T-helper 17 cell (primary cell): ENCODE results near the gene MYH6. TPM values are rescaled to one million over a fixed set of nuclear protein-coding genes. Genes with fewer than 3 reads are reported as not detected.
"Not testable (repeated sequence)": the region's sequence is repeated elsewhere in the genome, so short reads cannot be mapped to it uniquely, and the experiment has no call there.

Source experiments
- ATAC-seq: fragments of 150-1000 bp; cut with Tn5 transposase; 2 replicates; pipeline ENCODE4 v1.10.0; 2021; ENCODE audit warnings: mild to moderate bottlenecking, moderate library complexity
- DNase-seq, 3 donors: peaks; one replicate each; pipeline versions ENCODE4 v3.0.0 to v3.0.0-alpha.2; 2020 to 2021
- H3K9me3 ChIP-seq: one replicate; pipeline ENCODE4 v1.7.0; 2013; ENCODE audit warnings: low read length, mild to moderate bottlenecking; ENCODE audit not compliant: control insufficient read depth, poor library complexity, severe bottlenecking
- H3K27ac Mint-ChIP-seq: one replicate; pipeline ENCODE4 v1.8.0; 2022; ENCODE audit warnings: mild to moderate bottlenecking, moderate library complexity, mixed read lengths
- H3K27me3 Mint-ChIP-seq: one replicate; pipeline ENCODE4 v1.8.0; 2022; ENCODE audit warnings: mixed read lengths
- H3K36me3 Mint-ChIP-seq: one replicate; pipeline ENCODE4 v1.8.0; 2022; ENCODE audit warnings: low read depth, mixed read lengths
- H3K4me1 Mint-ChIP-seq: one replicate; pipeline ENCODE4 v1.8.0; 2022; ENCODE audit warnings: mild to moderate bottlenecking, mixed read lengths
- H3K4me3 Mint-ChIP-seq: one replicate; pipeline ENCODE4 v1.8.0; 2022; ENCODE audit warnings: mild to moderate bottlenecking, moderate library complexity, mixed read lengths
- total RNA-seq, 4 donors: library from RNA in 2 of 4; stranded (reverse) in 2 of 4; gene quantifications; one replicate each; pipeline ENCODE4 v1.2.3 and lab custom pipeline; 2022 to 2026

MYH6 gene
- total RNA-seq (not detected), total RNA-seq (lab: John Stamatoyannopoulos, UW) (0 reads per million in 2 donors)

DNA sequence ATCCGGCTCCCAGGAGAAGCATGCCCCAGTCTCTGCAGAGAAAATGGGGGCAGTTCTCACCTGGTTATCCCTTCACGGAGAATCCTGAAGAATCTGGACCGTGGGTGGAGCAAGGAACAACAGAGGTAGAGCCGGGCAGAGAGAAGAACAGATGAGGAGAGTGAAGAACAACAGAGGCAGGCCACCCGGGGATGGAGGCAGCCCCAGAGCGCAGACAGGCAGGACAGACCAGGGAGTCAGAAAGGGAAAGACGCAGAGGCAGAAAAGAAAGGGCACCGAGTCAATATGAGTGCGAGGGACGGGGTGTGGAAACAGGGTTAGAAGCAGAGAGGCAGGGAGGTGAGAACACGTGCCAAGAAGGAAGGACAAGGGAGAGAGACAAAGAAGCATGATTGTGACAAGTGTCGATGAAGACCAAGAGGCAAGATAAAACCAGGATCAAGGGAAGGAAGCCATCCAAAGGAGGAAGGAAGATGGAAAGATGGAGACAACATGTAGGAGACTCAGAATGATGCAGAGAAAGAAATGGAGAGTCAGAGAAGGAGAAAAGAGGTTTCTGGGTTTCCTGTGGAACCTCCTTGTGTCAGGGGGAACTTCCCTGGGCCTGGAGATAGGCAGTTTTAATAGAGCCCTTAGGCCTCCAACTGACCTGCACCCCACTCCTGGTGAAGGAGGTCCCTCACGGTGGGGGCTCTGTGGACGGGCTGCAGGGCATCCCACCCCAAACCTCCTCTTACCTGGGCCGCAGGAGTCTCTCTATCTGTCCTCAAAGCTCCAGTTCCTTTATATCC is at the start of gene MYH6:
Gene MYH6 (minus strand): TSS at position 758 of the 791 bp plus-strand sequence. CDS start 1,050 bp downstream, outside the sequence.
- Mint-ChIP-seq H3K27ac (no peak within 1 kb of the TSS), H3K27me3 (peaks cover 78% of the 10 kb centered on the region), H3K36me3 (peaks cover 11% of the 10 kb centered on the region), H3K4me1 (peaks cover 11% of the 10 kb centered on the region), H3K4me3 (no peak within 1 kb of the TSS)
- H3K9me3 ChIP-seq, result no peaks in the 10 kb centered on the region
- DNase-seq, result no peak
- no peak for ATAC-seq

DNA sequence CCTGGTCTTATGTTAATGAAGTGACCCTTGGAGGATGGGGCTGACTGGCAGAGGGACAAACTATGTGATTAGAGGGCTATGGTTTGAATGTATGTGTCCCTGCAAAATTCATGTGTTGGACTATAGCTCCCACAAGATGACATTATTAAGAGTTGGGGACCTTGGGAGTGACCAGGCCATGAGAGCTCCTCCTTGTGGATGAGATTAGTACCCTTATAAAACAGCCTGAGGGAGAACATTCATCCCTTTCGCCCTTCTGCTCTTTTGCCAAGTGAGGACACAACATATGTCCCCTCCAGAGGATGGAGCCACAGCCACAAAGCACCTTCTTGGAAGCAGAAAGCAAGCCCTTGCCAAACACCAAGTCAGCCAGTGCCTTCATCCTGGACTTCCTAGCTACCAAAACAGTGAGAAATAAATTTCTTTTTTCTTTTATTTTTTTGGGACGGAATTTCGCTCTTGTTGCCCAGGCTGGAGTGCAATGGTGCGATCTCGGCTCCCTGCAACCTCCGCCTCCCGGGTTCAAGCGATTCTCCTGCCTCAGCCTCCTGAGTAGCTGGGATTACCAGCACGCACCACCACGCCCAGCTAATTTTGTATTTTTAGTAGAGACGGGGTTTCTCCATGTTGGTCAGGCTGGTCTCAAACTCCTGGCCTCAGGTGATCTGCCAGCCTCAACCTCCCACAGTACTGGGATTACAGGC is 49.0 kb upstream of the MYH6 start:
- not testable (repeated sequence) for H3K9me3 ChIP-seq, DNase-seq, H3K36me3 Mint-ChIP-seq, H3K4me1 Mint-ChIP-seq, ATAC-seq, H3K27ac Mint-ChIP-seq, H3K4me3 Mint-ChIP-seq
- H3K27me3 Mint-ChIP-seq, result peaks cover 63% of the 10 kb centered on the region

DNA sequence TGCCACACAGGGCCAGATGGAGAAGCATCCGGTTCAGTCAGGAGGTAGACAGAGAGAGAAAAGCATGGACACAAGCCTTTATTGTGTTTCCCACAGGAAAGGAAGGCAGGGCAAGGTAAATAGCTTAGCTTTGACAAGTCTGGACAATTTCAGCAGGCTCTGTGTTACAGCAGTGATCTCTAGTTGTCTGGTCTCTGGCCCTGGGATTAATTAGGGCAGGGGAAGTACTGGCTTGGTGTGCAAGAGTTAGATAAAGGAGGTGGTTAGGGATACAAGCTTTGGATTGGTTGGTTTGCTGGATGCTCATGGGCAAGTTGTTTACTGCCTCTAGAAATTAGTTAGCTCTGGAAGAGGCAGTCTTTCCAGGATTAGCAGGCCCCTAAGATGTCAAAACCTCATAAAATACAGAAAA is 46.4 kb upstream of the MYH6 start:
- H3K9me3 ChIP-seq, result no peaks in the 10 kb centered on the region
- H3K4me3 Mint-ChIP-seq, result no peak overlapping the region
- DNase-seq, result no peak
- no peaks in the 10 kb centered on the region for H3K36me3 Mint-ChIP-seq
- H3K27ac Mint-ChIP-seq, result no peak overlapping the region
- H3K4me1 Mint-ChIP-seq, result no peaks in the 10 kb centered on the region
- peaks cover 62% of the 10 kb centered on the region for H3K27me3 Mint-ChIP-seq
- ATAC-seq, result no peak

DNA sequence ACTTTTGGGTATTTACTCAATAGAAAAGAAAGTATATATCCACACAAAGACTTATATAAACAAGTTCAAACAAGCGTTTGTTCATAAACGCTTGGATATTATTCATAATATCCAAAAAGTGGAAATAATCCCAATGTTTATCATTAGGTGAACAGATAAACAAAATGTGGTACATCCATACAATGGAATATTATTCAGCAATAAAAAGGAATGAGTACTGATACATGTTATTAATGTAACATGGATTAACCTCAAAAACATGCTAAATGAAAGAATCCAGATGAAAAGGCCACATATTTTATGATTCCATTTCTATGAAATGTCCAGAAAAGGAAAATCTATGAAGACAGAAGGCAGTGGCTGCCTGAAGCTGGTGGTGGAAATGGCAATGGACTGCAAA is 44.2 kb upstream of the MYH6 start:
- no peaks in the 10 kb centered on the region for H3K9me3 ChIP-seq
- DNase-seq, result no peak
- Mint-ChIP-seq H3K27ac (no peak overlapping the region), H3K4me1 (no peaks in the 10 kb centered on the region), H3K36me3 (no peaks in the 10 kb centered on the region), H3K27me3 (peaks cover 74% of the 10 kb centered on the region), H3K4me3 (no peak overlapping the region)
- ATAC-seq, result no peak

DNA sequence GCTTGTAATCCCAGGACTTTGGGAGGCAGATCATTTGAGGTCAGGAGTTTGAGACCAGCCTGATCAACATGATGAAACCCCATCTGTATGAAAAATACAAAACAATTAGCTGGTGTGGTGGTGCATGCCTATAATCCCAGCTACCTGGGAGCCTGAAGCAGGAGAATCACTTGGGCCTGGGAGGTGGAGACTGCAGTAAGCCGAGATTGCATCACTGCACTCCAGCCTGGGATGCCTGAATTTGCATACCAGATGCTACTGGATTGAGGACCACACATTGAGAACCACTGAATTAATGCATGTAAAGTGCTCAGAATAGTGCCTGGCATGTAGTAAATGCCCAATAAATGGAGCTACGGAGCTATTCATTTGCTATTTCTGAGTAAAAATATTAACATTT is 42.3 kb upstream of the MYH6 start:
- Mint-ChIP-seq H3K27me3 (peaks cover 65% of the 10 kb centered on the region), H3K4me1 (no peaks in the 10 kb centered on the region), H3K36me3 (no peaks in the 10 kb centered on the region), H3K27ac (no peak overlapping the region), H3K4me3 (no peak overlapping the region)
- H3K9me3 ChIP-seq, result no peaks in the 10 kb centered on the region
- ATAC-seq (no peak), DNase-seq (no peak)

DNA sequence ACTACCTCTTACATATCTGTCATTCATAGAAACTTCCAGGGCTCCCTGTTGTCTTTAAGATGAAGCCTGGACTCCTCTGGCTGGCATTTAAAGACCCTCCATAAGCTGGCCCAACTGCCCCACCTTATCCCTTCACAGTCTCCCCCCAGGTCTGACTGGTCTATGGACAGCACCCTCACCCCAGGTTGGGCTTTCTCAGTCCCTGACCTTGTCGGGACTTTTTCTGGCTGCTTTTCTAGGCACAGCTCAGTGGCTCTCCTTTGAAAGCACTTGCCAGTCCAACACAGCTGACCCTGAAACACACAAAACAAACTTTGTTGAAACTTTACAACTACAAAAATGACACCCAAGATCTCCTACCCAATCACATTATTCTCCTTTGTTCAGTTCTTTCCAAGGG is 41.2 kb upstream of the MYH6 start:
- Mint-ChIP-seq H3K27me3 (peaks cover 59% of the 10 kb centered on the region), H3K4me3 (no peak overlapping the region)
- DNase-seq, result no peak

DNA sequence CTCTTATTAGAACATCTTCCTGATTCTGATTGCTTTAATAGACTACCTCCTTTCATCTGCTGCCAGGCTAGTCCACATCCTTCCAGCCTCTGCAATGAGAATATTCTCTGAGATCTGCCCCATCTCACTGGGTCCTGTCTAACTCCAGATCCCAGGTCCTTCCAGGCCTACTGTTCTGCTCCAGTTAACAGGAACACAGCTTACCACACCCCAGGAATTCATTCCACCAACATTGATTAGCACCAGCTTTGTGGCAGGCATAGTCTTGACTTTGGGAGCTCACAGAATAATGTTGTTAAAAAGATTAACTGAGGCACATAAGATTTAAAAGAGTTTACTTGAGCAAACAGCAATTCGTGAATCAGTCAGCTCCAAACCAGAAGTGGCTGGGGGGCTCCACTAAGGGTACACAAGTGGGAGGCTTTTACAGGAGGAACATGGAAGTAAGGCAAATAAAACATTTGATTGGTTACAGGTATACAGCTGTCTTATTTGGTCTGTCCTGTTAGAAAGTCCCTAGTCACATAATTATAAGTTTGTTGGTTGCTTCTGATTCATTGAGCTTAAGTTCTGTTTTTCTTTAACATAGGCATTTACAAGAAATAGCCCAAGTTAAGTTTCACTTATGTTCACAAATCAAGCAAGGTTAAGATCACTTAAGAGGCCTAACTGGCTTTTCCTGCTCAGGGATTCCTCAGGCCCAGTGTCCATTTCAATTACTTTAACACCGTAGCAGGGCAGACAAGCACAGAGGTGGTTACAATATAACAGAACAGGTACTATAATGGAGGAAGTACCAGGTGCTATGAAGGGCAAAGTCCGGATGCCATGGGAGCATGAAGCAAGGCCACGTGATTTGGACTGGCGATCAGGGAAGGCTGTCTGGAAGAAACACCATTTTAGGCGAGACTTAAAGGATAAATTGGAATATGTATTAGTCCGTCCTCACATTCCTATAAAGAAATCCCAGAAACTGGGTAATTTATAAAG is 39.6 kb upstream of the MYH6 start:
- no peaks in the 10 kb centered on the region for H3K4me1 Mint-ChIP-seq
- no peak for ATAC-seq
- no peaks in the 10 kb centered on the region for H3K9me3 ChIP-seq
- peaks cover 58% of the 10 kb centered on the region for H3K27me3 Mint-ChIP-seq
- peaks cover 2% of the 10 kb centered on the region for H3K36me3 Mint-ChIP-seq
- no peak overlapping the region for H3K4me3 Mint-ChIP-seq
- H3K27ac Mint-ChIP-seq, result no peak overlapping the region
- DNase-seq, result no peak

More for the DNA sequence above, 41.2 kb upstream of the MYH6 start:
- ATAC-seq, result no peak
- H3K36me3 Mint-ChIP-seq, result no peaks in the 10 kb centered on the region
- H3K4me1 Mint-ChIP-seq, result no peaks in the 10 kb centered on the region
- no peaks in the 10 kb centered on the region for H3K9me3 ChIP-seq
- no peak overlapping the region for H3K27ac Mint-ChIP-seq

DNA sequence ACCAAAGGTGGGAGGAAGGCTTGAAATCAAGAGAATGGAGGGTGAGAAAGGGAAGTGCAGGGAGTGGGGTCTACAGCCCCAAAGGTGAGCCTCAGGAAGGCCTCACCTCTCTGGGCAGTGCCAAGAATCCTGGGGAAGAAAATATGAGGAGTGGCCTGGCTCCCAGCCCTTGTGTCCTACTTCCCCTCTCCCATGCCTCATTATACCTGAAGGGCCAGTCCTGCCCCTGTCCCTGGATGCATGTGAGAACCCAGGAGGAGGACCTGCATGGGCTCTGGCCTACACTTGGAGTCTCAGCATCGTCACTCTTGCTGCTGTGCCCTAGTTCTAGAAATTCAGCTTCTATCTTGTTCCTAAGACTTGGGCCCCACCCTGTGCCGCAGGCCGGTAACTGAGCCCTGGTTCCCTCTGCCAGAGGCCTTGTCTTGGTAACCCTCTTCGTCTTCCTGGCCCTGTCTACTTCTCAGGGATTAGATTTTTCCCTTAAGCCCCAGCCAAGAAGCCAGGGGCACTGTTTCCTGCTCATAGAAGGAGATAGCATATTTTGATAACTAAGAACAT is 38.3 kb upstream of the MYH6 start:
- no peak for ATAC-seq
- no peak overlapping the region for H3K4me3 Mint-ChIP-seq
- no peak for DNase-seq
- H3K27me3 Mint-ChIP-seq, result peaks cover 65% of the 10 kb centered on the region
- H3K9me3 ChIP-seq, result no peaks in the 10 kb centered on the region
- H3K27ac Mint-ChIP-seq, result no peak overlapping the region
- peaks cover 6% of the 10 kb centered on the region for H3K36me3 Mint-ChIP-seq
- H3K4me1 Mint-ChIP-seq, result peaks cover 4% of the 10 kb centered on the region

DNA sequence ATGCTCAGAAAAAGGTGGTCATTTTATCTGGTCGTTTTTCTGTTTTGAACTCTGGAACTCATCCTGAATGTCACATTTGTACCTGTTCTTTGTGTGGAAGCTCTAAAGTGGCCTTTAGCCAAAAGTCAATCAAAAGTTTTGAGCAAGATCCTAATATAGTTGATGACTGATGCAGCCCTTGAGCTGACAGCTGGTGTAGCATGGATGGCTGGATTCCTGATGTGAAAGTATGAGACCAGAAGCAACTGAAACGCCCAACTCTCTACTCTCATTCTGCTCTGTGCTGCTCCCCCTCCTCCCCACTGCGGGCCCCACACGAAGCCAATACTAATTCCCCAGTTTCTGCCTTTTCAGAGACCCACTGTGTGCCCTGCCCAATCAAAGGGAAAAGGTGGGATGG is 37.7 kb upstream of the MYH6 start:
- no peaks in the 10 kb centered on the region for H3K9me3 ChIP-seq
- H3K4me3 Mint-ChIP-seq, result no peak overlapping the region
- H3K4me1 Mint-ChIP-seq, result peaks cover 7% of the 10 kb centered on the region
- ATAC-seq (no peak), DNase-seq (no peak)
- peaks cover 10% of the 10 kb centered on the region for H3K36me3 Mint-ChIP-seq
- peaks cover 65% of the 10 kb centered on the region for H3K27me3 Mint-ChIP-seq
- no peak overlapping the region for H3K27ac Mint-ChIP-seq

DNA sequence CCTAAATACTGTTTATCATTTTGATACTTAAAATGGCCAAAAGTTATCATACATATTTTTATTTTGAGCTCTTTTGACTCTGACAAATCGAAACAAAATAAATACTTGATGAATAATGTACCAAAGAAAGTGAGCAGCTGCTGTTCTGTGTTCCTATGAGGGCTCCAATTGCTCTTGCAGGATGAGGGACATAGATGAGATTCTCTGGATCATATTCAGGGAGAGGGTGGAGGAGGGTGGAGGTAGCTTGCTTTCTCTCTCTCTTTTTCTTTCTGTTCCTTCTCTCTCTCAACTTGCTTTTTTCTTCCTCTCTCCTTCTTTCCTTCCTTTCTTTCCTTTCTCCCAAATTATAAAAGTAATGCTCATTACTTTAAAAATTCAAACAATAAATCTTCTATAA is 36.2 kb upstream of the MYH6 start:
- no peak for ATAC-seq
- H3K4me1 Mint-ChIP-seq, result peaks cover 7% of the 10 kb centered on the region
- peaks cover 12% of the 10 kb centered on the region for H3K36me3 Mint-ChIP-seq
- H3K27me3 Mint-ChIP-seq, result peaks cover 66% of the 10 kb centered on the region
- no peak for DNase-seq
- no peak overlapping the region for H3K27ac Mint-ChIP-seq
- H3K9me3 ChIP-seq, result no peaks in the 10 kb centered on the region
- H3K4me3 Mint-ChIP-seq, result no peak overlapping the region

DNA sequence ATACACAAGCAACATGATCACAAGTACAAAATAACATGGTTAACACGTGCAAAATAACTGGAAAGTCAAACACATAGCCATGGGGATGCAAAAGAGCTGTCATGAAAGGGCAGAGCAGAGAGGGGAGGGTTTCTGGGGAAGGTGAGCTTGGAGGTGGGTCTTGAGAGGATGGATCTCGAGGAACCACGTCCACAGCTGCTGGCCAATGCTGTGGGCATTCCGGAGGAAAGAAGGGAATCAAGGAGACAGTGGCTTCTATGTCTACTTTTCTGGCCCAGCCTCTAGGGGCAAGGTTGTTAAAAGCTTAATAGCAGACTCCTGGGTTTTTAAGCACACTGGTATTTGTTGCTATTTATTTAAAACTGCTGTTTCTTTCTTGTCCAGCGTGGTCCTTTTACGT is 35.8 kb upstream of the MYH6 start:
- Mint-ChIP-seq H3K4me1 (peaks cover 7% of the 10 kb centered on the region), H3K27me3 (peaks cover 62% of the 10 kb centered on the region), H3K4me3 (no peak overlapping the region), H3K27ac (no peak overlapping the region), H3K36me3 (peaks cover 12% of the 10 kb centered on the region)
- no peaks in the 10 kb centered on the region for H3K9me3 ChIP-seq
- DNase-seq (no peak), ATAC-seq (no peak)

DNA sequence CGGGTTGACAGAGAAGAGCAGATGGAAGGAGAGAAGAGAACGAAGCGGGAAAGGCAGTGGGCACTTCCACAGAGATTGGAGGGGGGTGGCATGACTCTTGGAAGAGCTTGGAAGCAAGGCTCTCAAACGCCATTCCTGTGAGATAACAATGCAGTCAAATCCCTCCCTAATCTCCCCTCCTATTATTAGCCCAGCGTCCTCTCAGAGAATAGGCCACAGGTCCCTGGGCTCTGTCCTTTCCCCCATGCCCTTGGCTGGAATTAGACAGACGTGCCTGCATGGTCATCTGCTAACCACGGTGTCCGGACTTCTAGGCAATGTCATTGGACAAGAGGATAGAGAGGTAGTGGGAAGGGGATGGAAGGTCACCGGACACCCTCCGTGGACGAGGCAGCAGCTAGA is 35.3 kb upstream of the MYH6 start:
- Mint-ChIP-seq H3K36me3 (peaks cover 12% of the 10 kb centered on the region), H3K4me1 (peaks cover 7% of the 10 kb centered on the region), H3K27ac (no peak overlapping the region), H3K27me3 (peaks cover 57% of the 10 kb centered on the region), H3K4me3 (no peak overlapping the region)
- DNase-seq (no peak), ATAC-seq (no peak)
- no peaks in the 10 kb centered on the region for H3K9me3 ChIP-seq
